K562 (cell line): Measurements from ENCODE around the gene ESRRB. TPM values are rescaled to one million over a fixed set of nuclear protein-coding genes. Genes with fewer than 3 reads are reported as not detected.

Experiments used
- ATAC-seq: fragments of 200-7000 bp; cut with Tn5 transposase; 3 replicates; pipeline ENCODE4 v1.9.1; 2020; ENCODE audit warnings: moderate library complexity
- BruUV-seq: library from RNA; stranded (reverse); fragments of 400-500 nt; replicated peaks from 2 replicates; lab custom pipeline; 2021; lab: Mats Ljungman, UMichigan
- CTCF ChIA-PET: fragments of 300-600 bp; formaldehyde crosslinking; extraction: SDS; loops from one replicate; lab custom pipeline; 2021; ENCODE audit warnings: low intra/inter-chr PET ratio; lab: Yijun Ruan, JAX
- POLR2A ChIA-PET: fragments of 300-600, 350-650 bp; sonication (Branson Sonifier 250); formaldehyde crosslinking; extraction: SDS; loops from one replicate; lab custom pipeline; 2021; ENCODE audit warnings: antibody characterized with exemption, inconsistent platforms; lab: Yijun Ruan, JAX
- DNase-seq, 4 experiments: peaks; one replicate each; pipeline versions ENCODE4 v3.0.0 to v3.0.0-alpha.2; 2011 to 2018; ENCODE audit warnings: low spot score in 3 of 4, mixed read lengths in 3 of 4; ENCODE audit errors: extremely low read depth in 1 of 4
- FAIRE-seq: peaks from 2 replicates; lab custom pipeline; 2011; peaks lifted over from hg19 to GRCh38; lab: Jason Lieb, UNC
- H2AFZ ChIP-seq: 2 replicates; pipeline ENCODE4 v1.6.0; 2011; ENCODE audit warnings: low read depth, low read length, control low read depth, inconsistent platforms
- H3K27ac ChIP-seq: fragments of 200-600 bp; 3 replicates; pipeline ENCODE4 v1.8.0; 2011; ENCODE audit warnings: low read depth, mild to moderate bottlenecking, control low read depth, inconsistent platforms, low read length, moderate library complexity, mixed read lengths; ENCODE audit errors: extremely low read depth
- H3K27me3 ChIP-seq, 2 experiments: fragments of 300-600 bp in 1 of 2; 2 replicates in 1 of 2; 3 replicates in 1 of 2; pipeline versions ENCODE4 v1.6.0 to v1.8.0; 2011; ENCODE audit warnings: inconsistent platforms in 2 of 2, low read length in 2 of 2, mild to moderate bottlenecking in 1 of 2, mixed read lengths in 1 of 2, moderate library complexity in 1 of 2; ENCODE audit not compliant: control insufficient read depth in 2 of 2, insufficient read depth in 2 of 2
- H3K36me3 ChIP-seq: fragments of 300-600 bp; 3 replicates; pipeline ENCODE4 v1.8.0; 2011; ENCODE audit warnings: mild to moderate bottlenecking, low read length, inconsistent platforms; ENCODE audit not compliant: control insufficient read depth, insufficient read depth
- H3K4me1 ChIP-seq, 2 experiments: fragments of 200-600 bp in 1 of 2; replicated peaks in 1 of 2; 2 replicates in 1 of 2; 3 replicates in 1 of 2; pipeline versions ENCODE4 v1.5.1 to v1.8.0; 2011; ENCODE audit warnings: inconsistent platforms in 2 of 2, low read length in 2 of 2, mild to moderate bottlenecking in 1 of 2, mixed read lengths in 1 of 2, moderate library complexity in 1 of 2; ENCODE audit not compliant: control insufficient read depth in 2 of 2, insufficient read depth in 2 of 2
- H3K4me2 ChIP-seq: 2 replicates; pipeline ENCODE4 v1.6.1; 2011; ENCODE audit warnings: low read length, control low read depth, inconsistent platforms, mixed read lengths; ENCODE audit not compliant: insufficient read depth
- H3K4me3 ChIP-seq: fragments of 200-600 bp; sonication (generic), shearing (Covaris generic); 2 replicates; pipeline ENCODE4 v1.5.1; 2016; ENCODE audit warnings: control low read depth, inconsistent platforms
- H3K79me2 ChIP-seq: fragments of 200-600 bp; 3 replicates; pipeline ENCODE4 v1.8.0; 2011; ENCODE audit warnings: low read length, inconsistent platforms; ENCODE audit not compliant: control insufficient read depth, insufficient read depth
- H3K9ac ChIP-seq, 2 experiments: 2 replicates each; pipeline versions ENCODE4 v1.6.0 to v1.6.1; 2011; ENCODE audit warnings: low read depth in 2 of 2, low read length in 2 of 2, control low read depth in 1 of 2, inconsistent platforms in 1 of 2, mild to moderate bottlenecking in 1 of 2, mixed read lengths in 1 of 2; ENCODE audit not compliant: insufficient read depth in 1 of 2
- H3K9me1 ChIP-seq: one replicate; pipeline ENCODE4 v1.6.0; 2011; ENCODE audit warnings: inconsistent platforms, mild to moderate bottlenecking, low read length, moderate library complexity; ENCODE audit not compliant: control insufficient read depth, insufficient read depth
- H3K9me3 ChIP-seq: replicated peaks from 2 replicates; pipeline ENCODE4 v1.5.1; 2011; ENCODE audit warnings: low read depth, low read length, inconsistent platforms; ENCODE audit not compliant: control insufficient read depth, insufficient read depth
- H4K20me1 ChIP-seq: replicated peaks from 2 replicates; pipeline ENCODE4 v1.6.1; 2011; ENCODE audit warnings: low read length, inconsistent platforms, mixed read lengths; ENCODE audit not compliant: control insufficient read depth, insufficient read depth
- ARID2 ChIP-seq: fragments of 450-650 bp; IDR thresholded peaks from 2 replicates; pipeline ENCODE4 v1.6.1; 2017; ENCODE audit warnings: antibody characterized with exemption, mild to moderate bottlenecking
- FOXK2 ChIP-seq, 2 experiments: fragments of 450-650 bp; IDR thresholded peaks in 1 of 2; conservative IDR thresholded peaks in 1 of 2; 2 replicates each; pipeline ENCODE4 v1.6.1; 2016; ENCODE audit warnings: low read depth in 2 of 2, mild to moderate bottlenecking in 1 of 2
- KDM5B ChIP-seq: fragments of 200-600 bp; sonication (generic); IDR thresholded peaks from 2 replicates; pipeline ENCODE4 v1.6.1; 2012; ENCODE audit warnings: low read depth, mild to moderate bottlenecking, moderate library complexity, low read length, control low read depth, inconsistent platforms; ENCODE audit not compliant: insufficient replicate concordance
- NFRKB ChIP-seq: fragments of 450-650 bp; IDR thresholded peaks from 2 replicates; pipeline ENCODE4 v1.6.1; 2016; ENCODE audit warnings: low read depth
- SIN3B ChIP-seq: fragments of 450-650 bp; IDR thresholded peaks from 2 replicates; pipeline ENCODE4 v1.6.1; 2017; ENCODE audit warnings: low read depth, mild to moderate bottlenecking, moderate library complexity
- SREBF2 ChIP-seq: sonication (generic); formaldehyde crosslinking; IDR thresholded peaks from 2 replicates; pipeline ENCODE4 v1.4.0; 2020; ENCODE audit warnings: mild to moderate bottlenecking, missing genetic modification reagents
- TCFL5 ChIP-seq: fragments of 250-450 bp; sonication (Bioruptor Pico); conservative IDR thresholded peaks from 2 replicates; pipeline ENCODE4 v1.6.1; 2021; ENCODE audit warnings: mild to moderate bottlenecking, moderate library complexity, matching md5 sums
- XRCC4 ChIP-seq: IDR thresholded peaks from one replicate; pipeline ENCODE4 v1.6.1; 2011; ENCODE audit not compliant: insufficient read depth, insufficient read length; ENCODE audit errors: extremely low read depth
- YBX1 ChIP-seq: fragments of 450-650 bp; IDR thresholded peaks from 2 replicates; pipeline ENCODE4 v1.7.1; 2016; ENCODE audit warnings: mild to moderate bottlenecking
- ZNF507 ChIP-seq: conservative IDR thresholded peaks from 2 replicates; pipeline ENCODE4 v1.6.1; 2017; ENCODE audit warnings: missing genetic modification characterization, missing compliant biosample characterization
- ZNF785 ChIP-seq: fragments of 250-450 bp; sonication (Bioruptor Pico); IDR thresholded peaks from 2 replicates; pipeline ENCODE4 v1.4.0; 2020; ENCODE audit warnings: mild to moderate bottlenecking
- WGBS: fragments of 100-300 bp; shearing (Covaris generic); methylation state at CpG from one replicate; pipeline ENCODE4 v1.1.6; 2016; ENCODE audit warnings: low coverage, mixed read lengths; ENCODE audit not compliant: insufficient coverage; ENCODE audit errors: missing lambda C conversion rate; 5-methylcytosine and 5-hydroxymethylcytosine counted together
- in situ Hi-C: fragments of 300-500 bp; cut with MboI; formaldehyde crosslinking; loops from 4 replicates; pipeline ENCODE4 v1.15.0; 2018; ENCODE audit warnings: inconsistent platforms, mixed read lengths
- intact Hi-C: fragments of 100-400 bp; cut with micrococcal nuclease; formaldehyde crosslinking; loops from 2 replicates; pipeline ENCODE4 v1.14.2; 2022
- polyA plus RNA-seq, 8 experiments: library from polyadenylated mRNA; depleted of rRNA in 4 of 8; stranded (reverse) in 5 of 8; unstranded in 3 of 8; fragments of >200 nt; fragmentation: Nextera tagmentation in 2 of 8; fragmentation: Illumina TruSeq in 1 of 8; extraction: Ambion mirVana in 2 of 8; extraction: Trizol in 1 of 8; gene quantifications; 2 replicates each; pipeline versions ENCODE4 v1.2.1 to v1.2.3, GENCODE V29; 2011 to 2014; ENCODE audit warnings: inconsistent platforms in 1 of 8, missing spikeins in 1 of 8
- total RNA-seq, 7 experiments: library from RNA; depleted of rRNA in 6 of 7; stranded (reverse); fragments of >200 nt in 6 of 7; fragmentation: Illumina TruSeq in 2 of 7; extraction: Trizol in 2 of 7; gene quantifications; 2 replicates each; pipeline versions ENCODE4 v1.2.1 to v1.2.3, GENCODE V29; 2011 to 2021; ENCODE audit warnings: low replicate concordance in 1 of 7

The ESRRB gene
- total and polyA plus RNA-seq, 9 of the 15 experiments (the other 6 are each of a cell fraction or from before 2014, with no cell fraction given), result 3.2 to 24.7 (median 14.5) TPM

- no peaks in the 10 kb centered on the region for H3K4me1 ChIP-seq
- no TSS peak for BruUV-seq
- no peaks in the 10 kb centered on the region for H3K9me1 ChIP-seq
- no peak overlapping the region for H3K4me2 ChIP-seq
- intact Hi-C loops, result no loop called here
- ChIA-PET CTCF (no interaction called here), POLR2A (no interaction called here)
- H3K36me3 ChIP-seq, result no peaks in the 10 kb centered on the region
- H3K27me3 ChIP-seq, result no peaks in the 10 kb centered on the region
- 37% methylated on average over 2 of the region's 9 CpGs for WGBS
- 0 out of 2 replicates have a peak, but pooled peaks cover 3% of the 10 kb centered on the region for H4K20me1 ChIP-seq
- no peaks in the 10 kb centered on the region for H3K79me2 ChIP-seq
- no peak overlapping the region for H3K27ac ChIP-seq
- H3K9me3 ChIP-seq, result no peaks in the 10 kb centered on the region
- in situ Hi-C loops, result no loop called here
- no peak for ATAC-seq
- no peak for FAIRE-seq
- H3K9ac ChIP-seq, result no peak overlapping the region
- no peak for TF ChIP-seq YBX1
- no peak for TF ChIP-seq KDM5B
- TF ChIP-seq XRCC4, result no peak
- TF ChIP-seq ARID2, result no peak
- TF ChIP-seq SREBF2, result no peak
- no peak for TF ChIP-seq SIN3B
- TF ChIP-seq, all 486 proteins: peak for 0
- Histone ChIP-seq H2AFZ (no peak overlapping the region), H3K4me3 (no peak overlapping the region)
- DNase-seq, result no peak
Observed at GRCh38 chr14:76434220-76434619, 58.3 kb downstream of the ESRRB start.

DNA sequence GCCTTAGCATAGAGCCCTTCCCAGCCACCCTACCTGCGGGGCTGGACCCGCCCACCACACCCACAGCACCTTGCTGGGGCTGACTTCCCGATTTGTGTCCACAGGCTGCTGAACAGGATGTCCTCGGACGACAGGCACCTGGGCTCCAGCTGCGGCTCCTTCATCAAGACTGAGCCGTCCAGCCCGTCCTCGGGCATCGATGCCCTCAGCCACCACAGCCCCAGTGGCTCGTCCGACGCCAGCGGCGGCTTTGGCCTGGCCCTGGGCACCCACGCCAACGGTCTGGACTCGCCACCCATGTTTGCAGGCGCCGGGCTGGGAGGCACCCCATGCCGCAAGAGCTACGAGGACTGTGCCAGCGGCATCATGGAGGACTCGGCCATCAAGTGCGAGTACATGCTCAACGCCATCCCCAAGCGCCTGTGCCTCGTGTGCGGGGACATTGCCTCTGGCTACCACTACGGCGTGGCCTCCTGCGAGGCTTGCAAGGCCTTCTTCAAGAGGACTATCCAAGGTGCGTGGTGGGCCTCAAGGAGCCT, 63.4 kb downstream of the ESRRB start:
- H3K4me3 ChIP-seq, result no peak overlapping the region
- POLR2A ChIA-PET, result no interaction called here
- no peak for ATAC-seq
- no peak for TF ChIP-seq ZNF507 (tag)
- TF ChIP-seq ZNF785, result no peak
- no peak for TF ChIP-seq NFRKB
- no peak for TF ChIP-seq FOXK2 (conservative IDR thresholded peaks at IDR 0.05 in 1 of 2, IDR thresholded peaks at IDR 0.05 in 1 of 2; ENCODE audit: low read depth in 2 of 2)
- TF ChIP-seq TCFL5, result no peak
- TF ChIP-seq, all 486 proteins: peak for 0
- no peak overlapping the region for H3K4me2 ChIP-seq
- DNase-seq (no peak), FAIRE-seq (no peak)
- BruUV-seq, result no TSS peak
- intact Hi-C loops (no loop called here), in situ Hi-C loops (no loop called here)
- 0 out of 2 replicates have a peak, but pooled peaks cover 3% of the 10 kb centered on the region for H4K20me1 ChIP-seq
- H3K27me3 ChIP-seq, result no peaks in the 10 kb centered on the region
- no peaks in the 10 kb centered on the region for H3K9me3 ChIP-seq
- no peak overlapping the region for H3K27ac ChIP-seq
- H3K36me3 ChIP-seq, result peaks cover 10% of the 10 kb centered on the region; the same call in 1 of the 3 replicates
- 96% methylated on average over 15 of the region's 33 CpGs for WGBS
- H3K79me2 ChIP-seq, result no peaks in the 10 kb centered on the region
- CTCF ChIA-PET, result no interaction called here
- no peak overlapping the region for H3K9ac ChIP-seq
- H2AFZ ChIP-seq, result no peak overlapping the region
- H3K4me1 ChIP-seq, result no peaks in the 10 kb centered on the region
- H3K9me1 ChIP-seq, result no peaks in the 10 kb centered on the region
